ENCODE data around the gene CDKN2B-AS1. TPM values are rescaled to one million over a fixed set of nuclear protein-coding genes. Genes with fewer than 3 reads are reported as not detected.

The CDKN2B-AS1 gene
- total RNA-seq, 6 donors from 2014 or later = 1.3 to 3.0 (median 1.7) TPM; not detected in 1

DNA sequence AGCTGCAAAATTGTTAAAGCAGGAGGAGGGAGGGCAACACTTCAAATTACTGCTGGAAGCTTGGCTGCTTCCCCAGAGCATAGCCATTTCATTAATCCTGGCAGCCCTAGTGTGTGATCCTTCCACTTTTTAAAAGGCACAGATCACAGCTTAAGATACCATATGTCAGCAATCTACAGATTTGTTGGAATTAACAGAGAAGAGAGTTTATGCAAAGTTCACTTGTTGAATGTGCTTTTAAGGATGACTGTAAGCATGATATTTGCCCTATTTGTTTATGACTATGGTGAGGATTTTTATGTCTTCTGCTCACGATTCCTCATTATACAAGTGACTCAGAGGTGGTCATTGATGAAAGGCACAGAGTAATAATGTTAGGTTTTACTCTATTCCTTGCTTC is 170.6 kb downstream of the CDKN2B-AS1 start:
- H3K36me3 ChIP-seq = no peaks in the 10 kb centered on the region
- ATAC-seq (ENCODE audit: low FRiP score in 2 of 2) (no peak), DNase-seq (no peak)
- no peaks in the 10 kb centered on the region for H3K27me3 ChIP-seq
- no peak for TF ChIP-seq POLR2A (IDR thresholded peaks at IDR 0.05)
- TF ChIP-seq POLR2AphosphoS5 (IDR thresholded peaks at IDR 0.05) = no peak
- TF ChIP-seq, protein P1, sequence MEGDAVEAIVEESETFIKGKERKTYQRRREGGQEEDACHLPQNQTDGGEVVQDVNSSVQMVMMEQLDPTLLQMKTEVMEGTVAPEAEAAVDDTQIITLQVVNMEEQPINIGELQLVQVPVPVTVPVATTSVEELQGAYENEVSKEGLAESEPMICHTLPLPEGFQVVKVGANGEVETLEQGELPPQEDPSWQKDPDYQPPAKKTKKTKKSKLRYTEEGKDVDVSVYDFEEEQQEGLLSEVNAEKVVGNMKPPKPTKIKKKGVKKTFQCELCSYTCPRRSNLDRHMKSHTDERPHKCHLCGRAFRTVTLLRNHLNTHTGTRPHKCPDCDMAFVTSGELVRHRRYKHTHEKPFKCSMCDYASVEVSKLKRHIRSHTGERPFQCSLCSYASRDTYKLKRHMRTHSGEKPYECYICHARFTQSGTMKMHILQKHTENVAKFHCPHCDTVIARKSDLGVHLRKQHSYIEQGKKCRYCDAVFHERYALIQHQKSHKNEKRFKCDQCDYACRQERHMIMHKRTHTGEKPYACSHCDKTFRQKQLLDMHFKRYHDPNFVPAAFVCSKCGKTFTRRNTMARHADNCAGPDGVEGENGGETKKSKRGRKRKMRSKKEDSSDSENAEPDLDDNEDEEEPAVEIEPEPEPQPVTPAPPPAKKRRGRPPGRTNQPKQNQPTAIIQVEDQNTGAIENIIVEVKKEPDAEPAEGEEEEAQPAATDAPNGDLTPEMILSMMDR (IDR thresholded peaks at IDR 0.05) = no peak
- H3K4me3 ChIP-seq = no peak overlapping the region
- H3K4me1 ChIP-seq = peaks cover 0 to 2% (median 0%) of the 10 kb centered on the region in 4 donors
- H3K9me3 ChIP-seq = no peaks in the 10 kb centered on the region
- H3K27ac ChIP-seq = no peak overlapping the region
- WGBS, 2 donors = 81 to 90% methylated on average over 1 of the region's 1 CpG

DNA sequence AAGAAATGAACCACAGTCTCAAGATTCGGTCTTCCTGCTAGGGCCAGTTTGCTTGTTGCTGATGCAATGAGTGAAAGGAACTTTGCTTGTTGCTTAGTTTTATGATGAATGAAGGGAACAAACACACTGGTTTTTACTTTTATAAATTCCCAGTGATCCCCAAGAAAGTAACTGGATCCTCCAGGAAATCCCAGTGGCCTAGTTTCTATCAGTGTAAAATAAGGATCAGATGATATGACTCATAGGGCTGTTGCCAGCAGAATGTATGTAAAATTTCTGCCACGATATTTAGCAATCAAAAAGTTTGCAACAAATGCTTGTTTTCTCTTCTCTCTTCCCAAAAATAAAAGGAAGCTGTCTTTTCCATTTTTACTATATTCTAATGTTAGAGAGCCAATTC is 174.7 kb downstream of the CDKN2B-AS1 start:
- ATAC-seq (ENCODE audit: low FRiP score in 2 of 2) = peak in 1 of 2 donors; percentile 49
- WGBS, 2 donors = 61 to 82% methylated on average over 2 of the region's 2 CpGs
- Histone ChIP-seq H3K4me1 (peaks cover 0 to 5% (median 2%) of the 10 kb centered on the region in 4 donors), H3K9me3 (no peaks in the 10 kb centered on the region), H3K36me3 (no peaks in the 10 kb centered on the region), H3K4me3 (no peak overlapping the region), H3K27me3 (no peaks in the 10 kb centered on the region), H3K27ac (peak overlapping the region in 1 of 4 donors; percentile 14)
- TF ChIP-seq POLR2AphosphoS5 (IDR thresholded peaks at IDR 0.05) (no peak), EP300 (IDR thresholded peaks at IDR 0.05) (no peak), POLR2A (IDR thresholded peaks at IDR 0.05) (no peak)
- TF ChIP-seq, protein P1 (IDR thresholded peaks at IDR 0.05) = no peak
- no peak for DNase-seq

DNA sequence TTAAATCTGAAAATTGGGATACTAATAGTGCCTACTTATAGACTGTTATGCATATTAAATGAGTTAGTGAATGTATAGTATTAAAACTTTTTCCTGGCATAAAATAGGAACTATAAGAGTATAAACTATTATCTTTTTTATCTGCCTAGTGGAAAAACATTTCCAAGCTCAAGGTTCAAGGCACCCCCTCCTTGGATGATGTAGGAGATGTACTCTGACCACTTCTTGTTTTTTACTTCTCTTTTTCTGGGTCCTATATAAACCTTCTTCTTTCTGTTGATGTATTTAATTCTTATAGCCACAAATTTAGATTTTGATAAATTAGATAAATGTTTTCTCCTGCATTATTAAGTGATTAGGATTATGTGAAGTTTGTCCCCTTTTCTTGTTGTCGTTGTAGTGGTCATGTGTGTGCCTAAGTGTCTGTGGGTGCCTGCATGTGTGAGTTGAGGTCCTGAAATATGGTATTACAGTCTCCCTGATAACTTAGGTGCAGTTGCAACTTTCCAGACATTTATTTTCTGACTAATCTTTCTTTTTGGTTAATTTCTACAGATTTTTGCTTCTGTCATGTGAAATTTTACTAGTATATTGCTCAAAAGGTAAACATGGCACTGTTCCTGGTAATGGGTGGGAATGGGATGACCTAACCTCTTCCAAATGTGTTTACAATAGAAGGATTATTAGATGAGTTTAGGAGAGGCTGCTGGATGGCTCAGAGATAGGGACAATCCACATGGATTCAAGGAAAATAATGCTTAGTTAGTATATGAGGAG is 175.3 kb downstream of the CDKN2B-AS1 start:
- Histone ChIP-seq H3K27me3 (no peaks in the 10 kb centered on the region), H3K4me3 (no peak overlapping the region), H3K4me1 (peaks cover 0 to 5% (median 2%) of the 10 kb centered on the region in 4 donors), H3K36me3 (no peaks in the 10 kb centered on the region), H3K9me3 (no peaks in the 10 kb centered on the region), H3K27ac (peak overlapping the region in 1 of 4 donors; percentile 14)
- WGBS, 2 donors = 63 to 76% methylated on average over 1 of the region's 1 CpG
- DNase-seq (no peak), ATAC-seq (ENCODE audit: low FRiP score in 2 of 2) (peak in 1 of 2 donors; percentile 79)
- TF ChIP-seq, protein P1 (IDR thresholded peaks at IDR 0.05) = no peak
- TF ChIP-seq EP300 (IDR thresholded peaks at IDR 0.05) (no peak), POLR2AphosphoS5 (IDR thresholded peaks at IDR 0.05) (no peak), POLR2A (IDR thresholded peaks at IDR 0.05) (no peak)

Small RNA genes lying within 50 kb of the gene (small RNA-seq; reads per million reads assigned to genes)
- gene RF01909 (0 reads per million in 4 donors), gene RF02045 (0 reads per million in 4 donors)

Other genes with a start within 250 kb of the CDKN2B-AS1 start
- gene MTAP, start 192.2 kb upstream of the CDKN2B-AS1 start, total RNA-seq = 10 to 100 TPM; 10.5 to 35.0 (median 25.7) TPM
- gene CDKN2A, start 399 bp upstream of the CDKN2B-AS1 start, total RNA-seq = 10 to 100 TPM in 1 of 6 donors, 1 to 10 TPM in 4, not detected in 1; 1.5 to 32.5 (median 7.0) TPM
- 10 to 100 TPM; 27.2 to 90.6 (median 52.6) TPM for gene CDKN2B, start 14.5 kb downstream of the CDKN2B-AS1 start, total RNA-seq